ENCODE data around the gene RGS6.

RGS6 gene

GRCh38 chr14:72599579-72600470 is 667.6 kb downstream of the RGS6 start:
- no peak for DNase-seq

GRCh38 chr14:72600551-72601330 is 668.5 kb downstream of the RGS6 start:
- DNase-seq, result no peak

- no peak for DNase-seq
Observed at GRCh38 chr14:72603639-72604038, 671.4 kb downstream of the RGS6 start.

GRCh38 chr14:72604133-72604532 is 671.9 kb downstream of the RGS6 start:
- DNase-seq, result no peak

GRCh38 chr14:72605096-72605920 is 673.1 kb downstream of the RGS6 start:
- DNase-seq, result no peak

- no peak for DNase-seq
Observed at GRCh38 chr14:72605921-72606220, 673.6 kb downstream of the RGS6 start.

- DNase-seq, result no peak
Observed at GRCh38 chr14:72606879-72607278, 674.6 kb downstream of the RGS6 start.

GRCh38 chr14:72607386-72608130 is 675.3 kb downstream of the RGS6 start:
- no peak for DNase-seq

- no peak for DNase-seq
Observed at GRCh38 chr14:72608391-72609204, 676.4 kb downstream of the RGS6 start.

GRCh38 chr14:72609205-72609916 is 677.1 kb downstream of the RGS6 start:
- DNase-seq, result no peak

GRCh38 chr14:72610096-72610830 is 678.0 kb downstream of the RGS6 start:
- no peak for DNase-seq

- no peak for DNase-seq
Observed at GRCh38 chr14:72610831-72611200, 678.6 kb downstream of the RGS6 start.

- DNase-seq, result no peak
Observed at GRCh38 chr14:72611506-72611905, 679.3 kb downstream of the RGS6 start.

GRCh38 chr14:72612041-72612440 is 679.8 kb downstream of the RGS6 start:
- no peak for DNase-seq

GRCh38 chr14:72613231-72613974 is 681.2 kb downstream of the RGS6 start:
- no peak for DNase-seq

GRCh38 chr14:72613975-72614319 is 681.7 kb downstream of the RGS6 start:
- DNase-seq, result no peak

- DNase-seq, result no peak
Observed at GRCh38 chr14:72614365-72614764, 682.1 kb downstream of the RGS6 start.

- DNase-seq, result no peak
Observed at GRCh38 chr14:72614891-72615415, 682.7 kb downstream of the RGS6 start.

GRCh38 chr14:72615451-72616121 is 683.4 kb downstream of the RGS6 start:
- DNase-seq, result no peak
